ENCODE results near the gene COL23A1. TPM values are rescaled to one million over a fixed set of nuclear protein-coding genes. Genes with fewer than 3 reads are reported as not detected.

Gene COL23A1
- total RNA-seq, 2 experiments from 2014 or later: 0.15 TPM; not detected in 1

DNA sequence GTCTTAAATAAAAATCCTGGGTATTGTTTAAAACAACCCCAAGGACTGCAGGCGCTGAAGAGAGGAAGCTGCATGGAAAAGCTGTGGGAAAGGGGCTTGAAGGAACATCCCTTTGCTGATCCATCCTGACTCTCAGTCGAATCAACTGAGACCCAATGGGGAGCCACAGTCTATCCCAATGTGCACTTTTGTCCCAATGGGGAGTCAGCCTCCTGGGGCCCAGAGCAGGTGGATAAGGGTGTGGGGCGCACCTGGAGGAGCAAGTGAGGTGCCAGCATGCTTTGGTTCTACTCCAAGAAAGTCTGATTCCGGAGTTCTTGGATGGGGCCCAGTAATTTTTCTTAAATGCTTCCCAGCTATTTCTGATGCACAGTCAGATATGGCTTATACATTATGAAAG is 118.1 kb downstream of the COL23A1 start:
- Mint-ChIP-seq H3K4me3 (no peak overlapping the region), H3K4me1 (ENCODE audit: low read depth) (no peaks in the 10 kb centered on the region), H3K27ac (no peak overlapping the region), H3K27me3 (peaks cover 16% of the 10 kb centered on the region), H3K9me3 (no peaks in the 10 kb centered on the region), H3K36me3 (no peaks in the 10 kb centered on the region)
- DNase-seq: no peak
- ChIA-PET POLR2A (no interaction called here), CTCF (no interaction called here)
- intact Hi-C loops (cut with micrococcal nuclease): no loop called here

DNA sequence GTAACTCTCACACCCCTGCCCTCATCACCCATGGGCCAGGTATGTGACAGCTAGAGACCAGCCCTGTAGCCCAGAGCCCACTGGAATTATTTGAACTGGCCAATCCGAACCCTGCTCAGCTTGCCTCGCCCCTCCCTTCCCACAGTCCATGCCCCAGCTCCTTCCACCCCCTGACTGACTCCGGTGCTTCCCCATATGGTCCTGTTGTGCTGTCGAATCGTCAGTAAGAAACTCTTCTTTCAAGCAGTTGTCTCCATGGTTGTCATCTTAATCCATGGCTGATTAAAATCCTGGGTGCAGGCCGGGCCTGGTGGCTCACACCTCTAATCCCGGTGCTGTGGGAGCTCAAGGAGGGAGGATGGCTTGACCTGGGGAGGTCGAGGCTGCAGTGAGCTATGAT is 118.5 kb downstream of the COL23A1 start:
- Mint-ChIP-seq H3K4me1 (ENCODE audit: low read depth) (no peaks in the 10 kb centered on the region), H3K4me3 (no peak overlapping the region), H3K27ac (no peak overlapping the region), H3K27me3 (peaks cover 16% of the 10 kb centered on the region), H3K9me3 (no peaks in the 10 kb centered on the region), H3K36me3 (no peaks in the 10 kb centered on the region)
- no peak for DNase-seq
- intact Hi-C loops (cut with micrococcal nuclease): no loop called here
- ChIA-PET POLR2A (no interaction called here), CTCF (no interaction called here)

DNA sequence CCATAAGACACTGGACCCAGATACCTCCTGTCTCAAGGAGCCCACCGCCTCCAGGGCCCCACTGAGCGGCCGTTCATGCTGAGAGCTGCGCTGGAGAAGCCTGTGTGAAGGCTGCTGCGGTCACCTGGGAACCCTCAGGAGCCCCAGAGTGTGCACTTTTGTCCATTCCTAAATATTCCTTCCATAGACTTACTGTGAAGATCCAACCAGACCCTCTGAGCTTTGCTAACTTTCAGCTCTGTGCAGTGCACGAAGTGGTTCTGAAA is 119.5 kb downstream of the COL23A1 start:
- ChIA-PET POLR2A (no interaction called here), CTCF (interaction anchor here (2.3 kb wide), 1 partner anchor 10 kb away, joined by 6 read pairs; no protein-coding TSS in a partner anchor)
- Mint-ChIP-seq H3K4me1 (ENCODE audit: low read depth) (no peaks in the 10 kb centered on the region), H3K27me3 (peaks cover 14% of the 10 kb centered on the region), H3K9me3 (no peaks in the 10 kb centered on the region), H3K4me3 (no peak overlapping the region), H3K27ac (no peak overlapping the region), H3K36me3 (no peaks in the 10 kb centered on the region)
- intact Hi-C loops (cut with micrococcal nuclease): no loop called here
- no peak for DNase-seq

DNA sequence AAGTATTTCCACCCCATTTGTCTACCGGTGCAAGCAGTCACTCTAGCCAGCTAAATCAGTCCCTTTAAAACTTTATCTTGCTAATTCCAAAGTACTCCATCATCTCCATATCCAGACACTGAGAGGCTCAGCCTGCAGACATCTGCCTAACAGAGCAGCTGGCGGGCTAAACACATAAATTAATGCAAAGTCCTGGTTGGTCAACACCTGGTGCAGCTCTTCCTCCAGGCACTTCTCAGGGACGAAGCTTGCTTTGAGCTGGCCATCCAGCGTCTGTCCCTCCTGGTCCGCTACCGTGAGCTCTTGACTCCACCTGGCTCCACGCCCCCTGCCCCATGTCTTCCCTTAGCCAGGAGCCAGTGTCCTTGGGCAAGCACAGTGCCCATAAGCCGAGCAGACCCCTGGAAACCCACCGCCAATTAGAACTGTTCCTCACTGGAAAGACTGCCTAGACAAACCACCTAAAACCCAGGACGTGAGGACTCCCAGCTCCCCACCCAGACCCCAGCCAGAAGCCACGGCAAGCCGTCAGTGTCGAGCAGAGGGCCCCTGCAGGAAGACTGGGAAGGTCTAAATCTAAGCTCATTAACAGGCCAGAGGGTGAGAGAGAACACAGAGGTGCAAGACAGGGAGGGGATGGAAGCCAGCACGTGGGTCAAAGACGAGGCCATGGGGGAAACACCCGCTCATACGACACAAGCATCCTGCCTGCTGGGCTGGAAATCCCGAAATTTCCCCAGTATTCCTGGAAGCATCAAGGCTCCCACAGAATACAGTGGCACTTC is 120.0 kb downstream of the COL23A1 start:
- ChIA-PET CTCF (interaction anchor here (2.3 kb wide), 1 partner anchor 9 kb away, joined by 6 read pairs; no protein-coding TSS in a partner anchor), POLR2A (no interaction called here)
- no peaks in the 10 kb centered on the region for H3K4me1 Mint-ChIP-seq (ENCODE audit: low read depth)
- H3K36me3 Mint-ChIP-seq: no peaks in the 10 kb centered on the region
- no peak for DNase-seq
- intact Hi-C loops (cut with micrococcal nuclease): no loop called here
- H3K9me3 Mint-ChIP-seq: no peaks in the 10 kb centered on the region
- peaks cover 12% of the 10 kb centered on the region for H3K27me3 Mint-ChIP-seq
- H3K27ac Mint-ChIP-seq: no peak overlapping the region
- no peak overlapping the region for H3K4me3 Mint-ChIP-seq

DNA sequence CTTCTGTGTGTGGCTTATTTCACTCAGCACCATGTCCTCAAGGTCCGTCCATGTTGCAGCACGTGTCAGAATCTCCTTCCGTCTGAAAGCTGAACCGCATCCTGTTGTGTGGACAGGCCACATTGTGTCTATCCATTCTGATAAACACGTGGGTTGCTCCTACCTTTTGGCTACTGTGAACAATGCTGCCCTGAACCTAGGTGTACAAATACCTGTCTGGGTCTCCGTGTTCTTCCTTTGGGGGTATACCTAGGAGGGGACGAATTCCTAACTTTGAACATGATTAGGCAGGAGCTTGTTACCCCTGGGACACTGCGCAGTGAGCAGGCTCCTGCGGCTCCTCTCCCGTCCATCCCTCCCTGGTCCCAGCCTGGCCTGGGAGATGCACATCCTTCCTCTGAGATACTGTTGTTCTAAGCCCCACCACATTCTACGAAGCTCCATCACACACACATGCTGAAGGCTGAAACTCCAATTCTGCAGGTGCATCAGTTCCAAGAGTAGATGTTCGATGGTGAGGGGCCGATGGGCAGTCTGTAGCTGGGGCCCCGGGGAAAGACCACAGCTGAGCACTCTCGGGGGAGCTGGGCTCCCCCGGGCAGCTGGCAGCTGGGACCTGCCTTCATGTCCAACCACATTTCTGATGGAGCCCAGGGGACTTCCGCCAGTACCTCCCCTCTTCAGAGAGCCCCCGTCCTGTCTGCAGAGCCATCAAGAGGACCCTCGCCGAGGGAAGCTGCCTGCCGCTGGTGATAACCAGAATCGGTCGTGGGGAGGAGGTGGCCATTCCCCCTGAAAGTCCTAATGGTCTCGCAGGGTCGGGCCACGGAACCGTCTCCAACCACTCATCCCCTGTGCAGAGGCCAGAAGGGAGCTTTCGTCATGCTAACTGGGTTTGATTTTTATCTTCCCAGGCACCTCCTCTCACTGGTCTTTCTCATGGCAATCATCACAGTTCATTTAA is 120.9 kb downstream of the COL23A1 start:
- no peaks in the 10 kb centered on the region for H3K9me3 Mint-ChIP-seq
- no peak for DNase-seq
- POLR2A ChIA-PET: no interaction called here
- H3K27me3 Mint-ChIP-seq: peaks cover 11% of the 10 kb centered on the region
- CTCF ChIA-PET: interaction anchor here (2.3 kb wide), 1 partner anchor 8 kb away, joined by 6 read pairs; no protein-coding TSS in a partner anchor
- intact Hi-C loops (cut with micrococcal nuclease): no loop called here
- no peak overlapping the region for H3K27ac Mint-ChIP-seq
- H3K36me3 Mint-ChIP-seq: no peaks in the 10 kb centered on the region
- H3K4me1 Mint-ChIP-seq (ENCODE audit: low read depth): no peaks in the 10 kb centered on the region
- no peak overlapping the region for H3K4me3 Mint-ChIP-seq

DNA sequence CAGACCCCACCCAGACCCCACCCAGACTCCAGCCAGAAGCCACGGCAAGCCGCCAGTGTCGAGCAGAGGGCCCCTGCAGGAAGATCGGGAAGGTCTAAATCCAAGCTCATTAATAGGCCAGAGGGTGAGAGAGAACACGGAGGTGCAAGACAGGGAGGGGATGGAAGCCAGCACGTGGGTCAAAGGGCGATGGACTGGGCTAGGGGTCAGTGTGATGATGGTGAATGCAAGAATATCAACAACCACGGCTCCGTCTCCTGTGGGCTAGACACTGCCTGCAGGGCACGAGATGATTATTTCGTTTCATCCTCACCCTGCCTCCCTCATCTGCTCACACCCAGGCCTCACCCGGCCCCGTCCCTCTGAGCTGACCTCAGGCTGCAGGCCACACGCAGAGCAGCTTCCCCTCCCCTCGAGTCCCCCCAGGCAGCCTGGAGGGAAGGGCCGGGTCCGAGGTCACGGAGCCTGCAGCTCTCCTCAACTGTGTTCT is 122.0 kb downstream of the COL23A1 start:
- Mint-ChIP-seq H3K27me3 (peaks cover 11% of the 10 kb centered on the region), H3K27ac (no peak overlapping the region), H3K36me3 (no peaks in the 10 kb centered on the region), H3K4me3 (no peak overlapping the region), H3K4me1 (ENCODE audit: low read depth) (no peaks in the 10 kb centered on the region), H3K9me3 (no peaks in the 10 kb centered on the region)
- DNase-seq: no peak
- ChIA-PET CTCF (no interaction called here), POLR2A (no interaction called here)
- intact Hi-C loops (cut with micrococcal nuclease): no loop called here

DNA sequence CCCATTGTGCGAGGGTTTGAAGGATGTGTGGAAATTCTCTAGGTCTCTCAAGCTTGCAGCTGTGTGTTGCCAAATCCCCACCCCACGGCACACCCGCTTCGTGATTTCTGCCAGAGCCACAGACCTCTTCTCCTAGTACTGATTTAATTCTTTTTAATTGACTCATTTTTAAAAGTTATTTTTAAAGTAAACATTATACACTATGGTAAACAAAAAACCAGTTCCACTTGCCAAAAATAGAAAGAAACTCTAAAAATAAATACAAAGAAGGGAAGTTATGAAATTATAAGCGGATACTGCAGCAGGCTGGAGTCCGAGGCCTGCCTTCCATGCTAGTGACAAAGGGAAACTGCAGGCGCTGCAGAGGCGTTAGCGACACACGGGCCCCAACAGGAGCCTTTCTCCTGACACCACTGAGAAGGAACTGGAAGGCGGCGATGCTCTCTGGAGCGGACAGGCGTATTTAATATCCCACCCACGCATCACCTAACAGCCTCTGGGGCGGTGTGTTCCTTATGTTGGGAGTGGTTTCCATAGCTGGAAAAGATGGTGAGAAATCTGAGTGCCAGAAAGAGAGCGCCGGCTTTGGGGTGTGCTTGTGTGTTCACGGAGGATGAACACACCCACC is 122.5 kb downstream of the COL23A1 start:
- Mint-ChIP-seq H3K9me3 (no peaks in the 10 kb centered on the region), H3K4me1 (ENCODE audit: low read depth) (no peaks in the 10 kb centered on the region), H3K4me3 (no peak overlapping the region), H3K36me3 (no peaks in the 10 kb centered on the region), H3K27ac (no peak overlapping the region), H3K27me3 (peaks cover 11% of the 10 kb centered on the region)
- ChIA-PET CTCF (no interaction called here), POLR2A (no interaction called here)
- no peak for DNase-seq
- intact Hi-C loops (cut with micrococcal nuclease): no loop called here

DNA sequence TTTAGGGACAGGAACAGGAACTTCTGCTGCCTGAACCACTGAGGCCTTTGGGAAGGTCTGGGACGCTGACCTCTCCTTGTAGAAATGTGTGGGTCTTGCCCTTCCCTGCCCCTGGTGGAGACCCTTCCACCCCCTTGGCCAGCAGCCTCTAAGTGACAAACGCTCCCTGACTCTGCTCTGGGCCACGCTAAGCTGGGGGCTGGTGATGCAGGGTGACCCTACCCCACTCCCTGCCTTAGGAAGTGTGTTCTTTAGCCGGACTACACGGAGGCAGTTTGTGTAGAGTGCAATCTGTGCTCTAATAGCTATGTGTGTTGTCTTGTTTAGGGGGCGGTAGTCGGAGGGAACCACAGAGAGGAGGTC is 123.0 kb downstream of the COL23A1 start:
- Mint-ChIP-seq H3K4me3 (no peak overlapping the region), H3K27ac (no peak overlapping the region), H3K27me3 (peaks cover 11% of the 10 kb centered on the region), H3K36me3 (no peaks in the 10 kb centered on the region), H3K9me3 (no peaks in the 10 kb centered on the region), H3K4me1 (ENCODE audit: low read depth) (no peaks in the 10 kb centered on the region)
- POLR2A ChIA-PET: no interaction called here
- intact Hi-C loops (cut with micrococcal nuclease): no loop called here
- CTCF ChIA-PET: no interaction called here
- no peak for DNase-seq

DNA sequence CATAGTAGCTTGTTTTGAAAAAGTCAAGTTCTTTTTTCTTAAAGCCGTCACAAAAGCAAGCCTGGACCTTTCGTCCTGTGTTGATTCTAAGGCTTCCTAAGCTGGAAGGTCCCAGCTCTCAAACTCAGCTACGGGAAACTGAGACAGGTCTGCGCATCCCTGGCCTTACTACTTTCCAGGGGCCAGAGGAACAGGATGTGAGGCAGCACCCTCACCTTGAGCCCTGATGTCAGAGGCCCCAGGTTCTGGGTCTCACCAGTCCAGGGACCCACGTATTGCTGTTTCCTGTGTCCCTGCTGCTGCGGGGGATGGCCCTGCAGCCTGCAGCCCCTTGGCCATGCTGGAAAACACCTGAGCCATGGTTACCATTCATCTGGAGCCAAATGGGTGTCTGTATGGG is 123.9 kb downstream of the COL23A1 start:
- Mint-ChIP-seq H3K36me3 (no peaks in the 10 kb centered on the region), H3K27me3 (peaks cover 11% of the 10 kb centered on the region), H3K9me3 (no peaks in the 10 kb centered on the region), H3K4me3 (no peak overlapping the region), H3K4me1 (ENCODE audit: low read depth) (no peaks in the 10 kb centered on the region), H3K27ac (no peak overlapping the region)
- POLR2A ChIA-PET: no interaction called here
- CTCF ChIA-PET: no interaction called here
- intact Hi-C loops (cut with micrococcal nuclease): no loop called here
- DNase-seq: no peak

DNA sequence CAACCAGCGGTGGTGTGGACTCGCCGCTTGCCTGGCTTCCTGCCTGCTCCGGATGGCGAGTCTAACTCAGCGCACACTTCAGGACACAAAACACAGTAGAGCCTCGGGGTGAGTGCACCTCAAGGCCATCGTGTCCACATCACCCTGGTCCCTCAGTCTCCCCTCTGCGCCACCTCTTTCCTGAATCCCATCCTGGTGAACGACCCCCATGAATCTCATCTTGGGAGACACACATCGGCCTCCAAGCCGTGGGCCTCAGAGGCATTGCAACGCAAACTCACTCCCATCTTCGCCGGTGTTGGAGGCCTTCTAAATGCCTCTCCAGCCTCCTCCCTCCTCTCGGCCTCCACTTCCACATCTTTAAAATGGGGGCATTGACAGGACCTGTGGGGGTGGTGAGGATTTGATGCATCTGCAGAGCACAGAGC is 124.3 kb downstream of the COL23A1 start:
- H3K36me3 Mint-ChIP-seq: no peaks in the 10 kb centered on the region
- no peaks in the 10 kb centered on the region for H3K9me3 Mint-ChIP-seq
- intact Hi-C loops (cut with micrococcal nuclease): no loop called here
- DNase-seq: no peak
- H3K4me1 Mint-ChIP-seq (ENCODE audit: low read depth): no peaks in the 10 kb centered on the region
- peaks cover 11% of the 10 kb centered on the region for H3K27me3 Mint-ChIP-seq
- ChIA-PET POLR2A (no interaction called here), CTCF (no interaction called here)
- H3K4me3 Mint-ChIP-seq: no peak overlapping the region
- no peak overlapping the region for H3K27ac Mint-ChIP-seq

DNA sequence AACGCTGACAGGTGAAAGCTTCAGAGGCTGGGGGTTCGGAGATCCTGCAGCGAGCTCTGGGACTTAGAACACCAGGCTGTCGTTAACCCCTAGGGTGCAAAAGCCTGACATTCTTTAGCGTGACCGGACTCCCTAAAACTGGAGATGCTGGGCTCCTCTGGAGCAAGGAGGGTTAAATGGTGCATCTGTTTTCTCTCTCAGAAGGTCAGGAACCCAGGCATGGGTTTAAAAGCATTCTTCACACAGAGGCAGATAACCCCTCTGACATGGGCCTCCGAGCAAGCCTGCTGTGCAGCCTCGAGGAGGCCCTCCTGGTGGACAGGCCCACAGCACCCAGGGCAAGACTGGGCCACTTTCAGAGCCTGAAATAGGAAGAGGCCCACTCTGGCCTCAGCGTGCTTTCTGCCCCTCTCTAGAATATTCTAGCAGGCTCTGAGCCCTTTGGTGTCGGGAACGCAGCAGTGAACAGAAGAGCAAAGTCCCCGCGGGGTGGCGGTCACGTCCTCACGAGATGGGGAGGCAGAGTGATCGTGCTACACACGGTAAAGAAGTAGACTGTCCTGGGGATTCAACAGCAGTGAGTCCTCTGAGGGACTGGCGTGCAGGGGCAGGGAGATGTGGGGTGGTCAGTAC is 124.8 kb downstream of the COL23A1 start:
- Mint-ChIP-seq H3K27ac (no peak overlapping the region), H3K27me3 (peaks cover 9% of the 10 kb centered on the region), H3K4me3 (no peak overlapping the region), H3K4me1 (ENCODE audit: low read depth) (no peaks in the 10 kb centered on the region), H3K9me3 (no peaks in the 10 kb centered on the region), H3K36me3 (no peaks in the 10 kb centered on the region)
- ChIA-PET POLR2A (no interaction called here), CTCF (no interaction called here)
- no peak for DNase-seq
- intact Hi-C loops (cut with micrococcal nuclease): no loop called here

DNA sequence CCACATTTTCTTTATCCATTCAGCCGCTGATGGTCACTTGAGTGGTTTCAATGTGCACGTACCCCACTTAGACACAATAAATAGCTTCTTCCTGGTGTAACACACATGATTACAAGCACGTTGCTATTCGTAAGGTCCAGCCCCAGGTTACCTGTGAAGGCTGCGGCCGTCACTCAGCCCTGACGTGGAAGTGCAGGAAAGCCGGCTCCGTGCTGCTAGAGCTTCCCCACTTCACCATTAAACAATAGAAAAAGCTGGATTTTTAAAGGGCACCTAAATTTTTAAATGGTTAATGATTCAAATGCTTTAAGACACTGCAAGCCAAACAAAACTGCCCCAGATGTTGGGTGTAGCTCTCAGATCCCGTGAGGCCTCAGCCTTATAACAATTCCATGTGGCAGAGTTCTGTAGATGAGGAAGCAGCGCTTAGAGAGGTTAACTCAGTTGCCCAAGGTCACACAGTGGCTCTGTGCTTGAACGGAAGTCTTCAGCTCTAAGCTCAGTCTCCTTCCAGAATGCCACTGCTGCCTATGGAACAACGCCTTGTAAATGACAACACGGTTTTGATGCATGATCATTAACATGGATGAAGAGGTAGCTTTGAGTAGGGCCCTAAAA is 125.7 kb downstream of the COL23A1 start:
- no peaks in the 10 kb centered on the region for H3K36me3 Mint-ChIP-seq
- peaks cover 6% of the 10 kb centered on the region for H3K27me3 Mint-ChIP-seq
- intact Hi-C loops (cut with micrococcal nuclease): no loop called here
- H3K4me1 Mint-ChIP-seq (ENCODE audit: low read depth): no peaks in the 10 kb centered on the region
- no peak overlapping the region for H3K27ac Mint-ChIP-seq
- H3K9me3 Mint-ChIP-seq: no peaks in the 10 kb centered on the region
- no peak for DNase-seq
- H3K4me3 Mint-ChIP-seq: no peak overlapping the region
- POLR2A ChIA-PET: no interaction called here
- CTCF ChIA-PET: no interaction called here
